Measurements from ENCODE around the gene TMEM59L. TPM values are rescaled to one million over a fixed set of nuclear protein-coding genes. Genes with fewer than 3 reads are reported as not detected.

Gene TMEM59L
- total and polyA plus RNA-seq, 2 of the 13 experiments (the other 11 are each of a cell fraction or from before 2014, with no cell fraction given), result 0.97 to 5.5 TPM

DNA sequence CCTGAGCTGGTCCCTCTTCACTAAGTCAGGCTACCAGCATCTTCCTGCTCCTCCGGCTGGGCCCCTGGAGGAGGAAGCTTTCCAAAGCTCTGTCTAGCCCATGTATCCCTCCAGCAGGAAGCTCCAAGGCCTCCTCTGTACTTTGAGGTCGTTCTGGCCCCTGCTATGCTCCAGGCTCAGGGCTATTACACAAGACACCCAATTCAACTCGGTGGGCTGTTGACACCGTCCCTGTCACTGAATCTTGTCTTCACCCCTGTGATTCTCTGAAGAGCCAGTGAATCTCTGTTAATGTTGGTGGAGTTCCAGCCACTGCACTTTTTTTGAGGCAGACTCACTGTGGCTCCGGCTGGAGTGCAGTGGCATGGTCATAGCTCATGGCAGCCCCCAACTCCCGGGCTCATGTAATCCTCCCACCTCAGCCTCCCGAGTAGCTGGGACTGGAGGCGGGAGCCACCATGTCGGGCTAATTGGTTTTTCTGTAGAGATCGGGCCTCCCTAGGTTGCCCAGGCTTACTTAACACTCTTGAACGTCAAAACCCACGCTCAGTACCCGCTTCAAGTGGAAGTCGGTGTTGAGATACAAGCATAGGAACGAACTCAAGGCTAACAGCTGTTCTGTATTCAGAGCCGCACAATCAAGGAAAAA is 24.6 kb upstream of the TMEM59L start (continued):
- TF ChIP-seq ZNF749 (CRISPR knock-in tag; IDR thresholded peaks at IDR 0.05; ENCODE audit: borderline replicate concordance) (no peak), THAP7 (CRISPR knock-in tag; IDR thresholded peaks at IDR 0.05) (peak; percentile 25; the same call in 1 of the 2 replicates), ZNF792 (CRISPR knock-in tag; IDR thresholded peaks at IDR 0.05) (no peak), ZNF782 (CRISPR knock-in tag; IDR thresholded peaks at IDR 0.05; ENCODE audit: borderline replicate concordance) (no peak), ZNF446 (CRISPR knock-in tag; IDR thresholded peaks at IDR 0.05) (no peak), TAF15 (IDR thresholded peaks at IDR 0.05; ENCODE audit: low read depth, low read length, poor library complexity, severe bottlenecking) (no peak), SIN3A (IDR thresholded peaks at IDR 0.05; ENCODE audit: borderline replicate concordance, low read depth, low read length) (no peak; the same call in 1 of the 2 replicates), HIC2 (CRISPR knock-in tag; IDR thresholded peaks at IDR 0.05; ENCODE audit: low read depth) (no peak), CEBPG (CRISPR knock-in tag; IDR thresholded peaks at IDR 0.05) (peak; percentile 73), ZNF776 (CRISPR knock-in tag; IDR thresholded peaks at IDR 0.05) (no peak), ZNF460 (CRISPR knock-in tag; IDR thresholded peaks at IDR 0.05; ENCODE audit: borderline replicate concordance) (no peak)
- TF ChIP-seq, protein P1, sequence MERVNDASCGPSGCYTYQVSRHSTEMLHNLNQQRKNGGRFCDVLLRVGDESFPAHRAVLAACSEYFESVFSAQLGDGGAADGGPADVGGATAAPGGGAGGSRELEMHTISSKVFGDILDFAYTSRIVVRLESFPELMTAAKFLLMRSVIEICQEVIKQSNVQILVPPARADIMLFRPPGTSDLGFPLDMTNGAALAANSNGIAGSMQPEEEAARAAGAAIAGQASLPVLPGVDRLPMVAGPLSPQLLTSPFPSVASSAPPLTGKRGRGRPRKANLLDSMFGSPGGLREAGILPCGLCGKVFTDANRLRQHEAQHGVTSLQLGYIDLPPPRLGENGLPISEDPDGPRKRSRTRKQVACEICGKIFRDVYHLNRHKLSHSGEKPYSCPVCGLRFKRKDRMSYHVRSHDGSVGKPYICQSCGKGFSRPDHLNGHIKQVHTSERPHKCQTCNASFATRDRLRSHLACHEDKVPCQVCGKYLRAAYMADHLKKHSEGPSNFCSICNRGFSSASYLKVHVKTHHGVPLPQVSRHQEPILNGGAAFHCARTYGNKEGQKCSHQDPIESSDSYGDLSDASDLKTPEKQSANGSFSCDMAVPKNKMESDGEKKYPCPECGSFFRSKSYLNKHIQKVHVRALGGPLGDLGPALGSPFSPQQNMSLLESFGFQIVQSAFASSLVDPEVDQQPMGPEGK (CRISPR knock-in tag; IDR thresholded peaks at IDR 0.05), result no peak
- TF ChIP-seq, protein P2, sequence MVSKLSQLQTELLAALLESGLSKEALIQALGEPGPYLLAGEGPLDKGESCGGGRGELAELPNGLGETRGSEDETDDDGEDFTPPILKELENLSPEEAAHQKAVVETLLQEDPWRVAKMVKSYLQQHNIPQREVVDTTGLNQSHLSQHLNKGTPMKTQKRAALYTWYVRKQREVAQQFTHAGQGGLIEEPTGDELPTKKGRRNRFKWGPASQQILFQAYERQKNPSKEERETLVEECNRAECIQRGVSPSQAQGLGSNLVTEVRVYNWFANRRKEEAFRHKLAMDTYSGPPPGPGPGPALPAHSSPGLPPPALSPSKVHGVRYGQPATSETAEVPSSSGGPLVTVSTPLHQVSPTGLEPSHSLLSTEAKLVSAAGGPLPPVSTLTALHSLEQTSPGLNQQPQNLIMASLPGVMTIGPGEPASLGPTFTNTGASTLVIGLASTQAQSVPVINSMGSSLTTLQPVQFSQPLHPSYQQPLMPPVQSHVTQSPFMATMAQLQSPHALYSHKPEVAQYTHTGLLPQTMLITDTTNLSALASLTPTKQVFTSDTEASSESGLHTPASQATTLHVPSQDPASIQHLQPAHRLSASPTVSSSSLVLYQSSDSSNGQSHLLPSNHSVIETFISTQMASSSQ (IDR thresholded peaks at IDR 0.05; ENCODE audit: low read depth), result no peak
- TF ChIP-seq, protein P2 (CRISPR knock-in tag; IDR thresholded peaks at IDR 0.05; ENCODE audit: borderline replicate concordance), result no peak
- TF ChIP-seq, protein P3, sequence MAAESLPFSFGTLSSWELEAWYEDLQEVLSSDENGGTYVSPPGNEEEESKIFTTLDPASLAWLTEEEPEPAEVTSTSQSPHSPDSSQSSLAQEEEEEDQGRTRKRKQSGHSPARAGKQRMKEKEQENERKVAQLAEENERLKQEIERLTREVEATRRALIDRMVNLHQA (CRISPR knock-in tag; IDR thresholded peaks at IDR 0.05), result no peak
- TF ChIP-seq, protein P4, sequence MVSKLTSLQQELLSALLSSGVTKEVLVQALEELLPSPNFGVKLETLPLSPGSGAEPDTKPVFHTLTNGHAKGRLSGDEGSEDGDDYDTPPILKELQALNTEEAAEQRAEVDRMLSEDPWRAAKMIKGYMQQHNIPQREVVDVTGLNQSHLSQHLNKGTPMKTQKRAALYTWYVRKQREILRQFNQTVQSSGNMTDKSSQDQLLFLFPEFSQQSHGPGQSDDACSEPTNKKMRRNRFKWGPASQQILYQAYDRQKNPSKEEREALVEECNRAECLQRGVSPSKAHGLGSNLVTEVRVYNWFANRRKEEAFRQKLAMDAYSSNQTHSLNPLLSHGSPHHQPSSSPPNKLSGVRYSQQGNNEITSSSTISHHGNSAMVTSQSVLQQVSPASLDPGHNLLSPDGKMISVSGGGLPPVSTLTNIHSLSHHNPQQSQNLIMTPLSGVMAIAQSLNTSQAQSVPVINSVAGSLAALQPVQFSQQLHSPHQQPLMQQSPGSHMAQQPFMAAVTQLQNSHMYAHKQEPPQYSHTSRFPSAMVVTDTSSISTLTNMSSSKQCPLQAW (CRISPR knock-in tag; IDR thresholded peaks at IDR 0.05), result peak; percentile 3; the same call in 1 of the 2 replicates
